ENCODE measurements around the gene LHPP. TPM values are rescaled to one million over a fixed set of nuclear protein-coding genes. Genes with fewer than 3 reads are reported as not detected.
"Not testable (repeated sequence)": the region's sequence is repeated elsewhere in the genome, so short reads cannot be mapped to it uniquely, and the experiment has no call there.

The LHPP gene
- total RNA-seq, 1 donor from 2014 or later, result 19.6 TPM

DNA sequence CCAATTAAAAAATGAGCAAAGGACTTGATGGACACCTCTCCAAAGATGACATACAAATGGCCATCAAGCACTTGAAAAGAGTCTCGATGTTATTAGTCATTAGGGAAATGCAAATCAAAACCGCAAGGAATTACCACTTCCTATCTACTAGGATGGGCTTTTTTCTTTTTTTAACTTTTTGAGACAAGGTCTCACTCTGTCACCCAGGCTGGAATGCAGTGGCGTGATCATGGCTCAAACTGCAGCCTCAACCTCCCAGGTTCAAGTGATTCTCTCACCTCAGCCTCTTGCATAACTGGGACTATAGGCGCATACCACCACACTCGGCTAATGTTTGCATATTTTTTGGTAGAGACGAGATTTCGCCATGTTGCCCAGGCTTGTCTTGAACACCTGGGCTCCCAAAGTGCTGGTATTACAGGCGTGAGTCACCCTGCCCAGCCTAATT lies 25.4 kb upstream of the LHPP start:
- Mint-ChIP-seq H3K36me3 (no peaks in the 10 kb centered on the region), H3K4me3 (no peak overlapping the region), H3K27me3 (ENCODE audit: low read depth) (peaks cover under 1% of the 10 kb centered on the region), H3K27ac (no peak overlapping the region), H3K4me1 (no peaks in the 10 kb centered on the region), H3K9me3 (no peaks in the 10 kb centered on the region)
- no peak for DNase-seq (ENCODE audit: low spot score in 2 of 2, unreplicated experiment in 2 of 2)
- TF ChIP-seq, protein P1, sequence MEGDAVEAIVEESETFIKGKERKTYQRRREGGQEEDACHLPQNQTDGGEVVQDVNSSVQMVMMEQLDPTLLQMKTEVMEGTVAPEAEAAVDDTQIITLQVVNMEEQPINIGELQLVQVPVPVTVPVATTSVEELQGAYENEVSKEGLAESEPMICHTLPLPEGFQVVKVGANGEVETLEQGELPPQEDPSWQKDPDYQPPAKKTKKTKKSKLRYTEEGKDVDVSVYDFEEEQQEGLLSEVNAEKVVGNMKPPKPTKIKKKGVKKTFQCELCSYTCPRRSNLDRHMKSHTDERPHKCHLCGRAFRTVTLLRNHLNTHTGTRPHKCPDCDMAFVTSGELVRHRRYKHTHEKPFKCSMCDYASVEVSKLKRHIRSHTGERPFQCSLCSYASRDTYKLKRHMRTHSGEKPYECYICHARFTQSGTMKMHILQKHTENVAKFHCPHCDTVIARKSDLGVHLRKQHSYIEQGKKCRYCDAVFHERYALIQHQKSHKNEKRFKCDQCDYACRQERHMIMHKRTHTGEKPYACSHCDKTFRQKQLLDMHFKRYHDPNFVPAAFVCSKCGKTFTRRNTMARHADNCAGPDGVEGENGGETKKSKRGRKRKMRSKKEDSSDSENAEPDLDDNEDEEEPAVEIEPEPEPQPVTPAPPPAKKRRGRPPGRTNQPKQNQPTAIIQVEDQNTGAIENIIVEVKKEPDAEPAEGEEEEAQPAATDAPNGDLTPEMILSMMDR (IDR thresholded peaks at IDR 0.05; ENCODE audit: unreplicated experiment), result no peak

DNA sequence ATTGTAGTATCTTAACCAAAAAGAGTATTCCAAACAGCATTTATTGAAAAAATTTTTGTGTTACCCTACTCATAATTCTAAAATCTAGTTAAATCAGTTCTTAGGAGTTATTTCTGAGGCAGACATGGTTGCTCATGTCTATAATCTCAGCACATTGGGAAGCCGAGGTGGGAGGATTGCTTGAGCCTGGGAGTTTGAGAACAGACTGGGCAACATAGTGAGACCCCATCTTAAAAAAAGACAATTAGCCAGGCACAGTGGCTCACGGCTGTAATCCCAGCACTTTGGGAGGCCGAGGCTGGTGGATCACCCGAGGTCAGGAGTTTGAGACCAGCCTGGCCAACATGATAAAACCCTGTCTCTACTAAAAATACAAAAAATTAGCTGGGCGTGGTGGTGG lies 19.9 kb upstream of the LHPP start:
- peaks cover 32% of the 10 kb centered on the region for H3K27me3 Mint-ChIP-seq (ENCODE audit: low read depth)

DNA sequence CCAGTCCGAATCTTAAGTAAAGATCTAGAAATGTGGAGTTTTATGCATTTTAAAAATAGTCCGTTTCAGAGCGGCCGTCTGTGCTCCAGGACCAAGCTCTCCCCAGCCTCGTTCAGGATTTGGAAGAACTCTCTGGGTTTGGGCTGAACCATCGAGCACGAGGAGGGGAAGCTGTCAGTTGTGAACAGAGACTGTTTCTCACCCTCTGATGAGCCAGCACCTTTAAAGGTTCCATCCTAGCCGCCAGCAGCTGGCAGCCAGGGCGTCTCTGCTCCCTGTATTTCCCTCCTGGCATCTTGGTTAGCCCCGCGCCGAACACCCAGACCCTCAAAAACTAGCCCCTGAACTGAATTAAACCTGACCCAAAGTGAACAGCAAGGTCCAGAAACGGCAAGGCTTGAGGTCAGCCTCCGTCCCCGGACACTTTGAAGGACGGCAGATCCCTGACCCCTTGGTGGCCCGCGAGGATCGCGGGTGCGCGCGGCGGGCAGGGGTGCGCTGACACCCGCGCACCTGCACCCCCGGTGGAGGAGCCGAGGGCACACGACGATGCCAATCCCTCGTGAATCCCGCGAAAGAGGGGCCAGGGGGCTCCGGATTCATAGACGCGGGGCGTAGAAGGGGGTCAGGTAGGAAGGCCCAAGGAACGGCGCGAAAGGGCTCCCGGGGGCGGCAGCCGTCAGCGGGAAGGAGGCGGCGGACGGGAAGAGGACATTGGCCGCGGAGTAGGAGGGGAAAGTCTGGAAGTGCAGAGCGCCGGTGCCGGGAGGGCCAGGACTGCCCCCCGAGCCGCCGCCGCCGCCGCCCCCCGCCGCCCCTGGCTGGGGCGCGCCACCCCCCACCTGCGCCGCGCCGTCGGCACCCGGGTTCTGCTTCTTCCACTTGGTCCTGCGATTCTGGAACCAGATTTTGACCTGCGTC lies 14.5 kb upstream of the LHPP start:
- Mint-ChIP-seq H3K4me1 (peaks cover 19% of the 10 kb centered on the region), H3K27ac (no peak overlapping the region)

More for the DNA sequence above, 19.9 kb upstream of the LHPP start:
- not testable (repeated sequence) for DNase-seq (ENCODE audit: low spot score in 2 of 2, unreplicated experiment in 2 of 2); H3K36me3 Mint-ChIP-seq; H3K4me1 Mint-ChIP-seq; H3K4me3 Mint-ChIP-seq; H3K9me3 Mint-ChIP-seq; H3K27ac Mint-ChIP-seq

DNA sequence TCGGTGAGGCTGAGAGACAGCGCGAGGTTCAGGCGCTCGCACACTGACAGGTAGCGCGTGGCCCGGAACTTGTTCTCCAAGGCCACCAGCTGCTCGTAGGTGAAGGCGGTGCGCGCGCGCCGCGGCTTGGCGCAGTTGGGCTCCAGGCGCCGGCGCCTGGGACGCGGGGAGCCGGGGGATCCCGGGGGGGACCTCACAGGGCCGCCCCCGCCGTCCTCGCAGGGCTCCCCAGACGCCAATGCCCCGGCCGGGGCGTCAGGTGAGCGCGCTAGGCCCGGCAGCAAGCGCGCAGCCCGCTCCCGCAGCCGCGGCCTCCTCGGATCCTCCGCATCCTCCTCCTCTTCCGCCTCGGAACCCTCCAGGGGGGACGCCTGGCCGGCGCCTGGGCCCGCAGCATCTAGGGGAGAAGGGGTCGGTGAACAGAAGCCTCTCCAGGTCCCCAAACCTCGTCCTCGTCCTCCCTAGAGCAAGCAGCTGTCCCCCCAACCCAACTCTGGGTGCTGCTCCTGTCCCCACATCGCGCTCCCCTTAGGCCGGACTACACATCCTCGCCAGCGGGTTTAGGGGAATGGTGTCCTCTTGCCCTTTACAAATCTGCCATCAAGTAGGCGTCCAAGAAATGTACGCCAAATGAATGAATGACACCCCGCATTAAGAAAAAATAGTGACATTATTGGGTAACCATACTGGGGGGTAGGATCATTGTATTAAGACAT lies 13.7 kb upstream of the LHPP start:
- H3K4me1 Mint-ChIP-seq, result peaks cover 19% of the 10 kb centered on the region
- no peaks in the 10 kb centered on the region for H3K36me3 Mint-ChIP-seq
- no peak overlapping the region for H3K27ac Mint-ChIP-seq
- TF ChIP-seq, protein P1 (IDR thresholded peaks at IDR 0.05; ENCODE audit: unreplicated experiment), result no peak
- H3K27me3 Mint-ChIP-seq (ENCODE audit: low read depth), result peaks cover 86% of the 10 kb centered on the region
- H3K9me3 Mint-ChIP-seq, result no peaks in the 10 kb centered on the region
- H3K4me3 Mint-ChIP-seq, result peak overlapping the region; percentile 65
- DNase-seq (ENCODE audit: low spot score in 2 of 2, unreplicated experiment in 2 of 2), result peak in 1 of 2 experiments; percentile 42

More for the DNA sequence above, 14.5 kb upstream of the LHPP start:
- TF ChIP-seq, protein P1 (IDR thresholded peaks at IDR 0.05; ENCODE audit: unreplicated experiment), result no peak
- Mint-ChIP-seq H3K4me3 (peak overlapping the region; percentile 62), H3K9me3 (no peaks in the 10 kb centered on the region), H3K27me3 (ENCODE audit: low read depth) (peaks cover 80% of the 10 kb centered on the region), H3K36me3 (no peaks in the 10 kb centered on the region)
- DNase-seq (ENCODE audit: low spot score in 2 of 2, unreplicated experiment in 2 of 2), result no peak

DNA sequence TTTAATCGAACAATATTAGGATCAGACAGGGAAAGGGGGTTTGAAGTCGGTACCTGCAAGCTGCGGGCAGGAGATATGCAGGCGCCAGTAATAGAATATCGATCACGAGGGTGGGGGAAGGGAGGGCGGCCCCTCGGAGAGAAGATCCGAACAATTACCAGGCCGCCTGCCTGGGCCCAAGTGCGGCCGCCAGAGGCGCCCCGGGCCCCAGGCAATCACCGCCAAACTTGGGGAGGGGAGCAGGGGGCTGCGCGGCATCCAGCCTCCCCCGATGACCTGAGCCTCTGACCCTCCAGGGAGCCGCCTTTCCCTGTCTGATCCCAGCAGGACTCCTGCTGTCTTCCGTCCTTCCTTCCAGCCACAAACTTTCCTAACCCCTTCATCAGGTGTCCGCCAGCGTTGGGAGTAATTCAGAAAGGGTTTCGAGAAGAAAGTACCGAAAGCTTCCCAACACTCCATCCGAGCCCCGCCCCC lies 12.9 kb upstream of the LHPP start:
- Mint-ChIP-seq H3K36me3 (no peaks in the 10 kb centered on the region), H3K9me3 (no peaks in the 10 kb centered on the region), H3K27ac (no peak overlapping the region), H3K4me1 (peaks cover 19% of the 10 kb centered on the region), H3K4me3 (peak overlapping the region; percentile 52), H3K27me3 (ENCODE audit: low read depth) (peaks cover 90% of the 10 kb centered on the region)
- no peak for DNase-seq (ENCODE audit: low spot score in 2 of 2, unreplicated experiment in 2 of 2)
- TF ChIP-seq, protein P1 (IDR thresholded peaks at IDR 0.05; ENCODE audit: unreplicated experiment), result no peak
